ENCODE results near the gene NTHL1. TPM values are rescaled to one million over a fixed set of nuclear protein-coding genes. Genes with fewer than 3 reads are reported as not detected.

NTHL1 gene
- total and polyA plus RNA-seq, 2 donors (not counting 1 experiment from before 2014, with no cell fraction given): 8.4 to 44.4 TPM

DNA sequence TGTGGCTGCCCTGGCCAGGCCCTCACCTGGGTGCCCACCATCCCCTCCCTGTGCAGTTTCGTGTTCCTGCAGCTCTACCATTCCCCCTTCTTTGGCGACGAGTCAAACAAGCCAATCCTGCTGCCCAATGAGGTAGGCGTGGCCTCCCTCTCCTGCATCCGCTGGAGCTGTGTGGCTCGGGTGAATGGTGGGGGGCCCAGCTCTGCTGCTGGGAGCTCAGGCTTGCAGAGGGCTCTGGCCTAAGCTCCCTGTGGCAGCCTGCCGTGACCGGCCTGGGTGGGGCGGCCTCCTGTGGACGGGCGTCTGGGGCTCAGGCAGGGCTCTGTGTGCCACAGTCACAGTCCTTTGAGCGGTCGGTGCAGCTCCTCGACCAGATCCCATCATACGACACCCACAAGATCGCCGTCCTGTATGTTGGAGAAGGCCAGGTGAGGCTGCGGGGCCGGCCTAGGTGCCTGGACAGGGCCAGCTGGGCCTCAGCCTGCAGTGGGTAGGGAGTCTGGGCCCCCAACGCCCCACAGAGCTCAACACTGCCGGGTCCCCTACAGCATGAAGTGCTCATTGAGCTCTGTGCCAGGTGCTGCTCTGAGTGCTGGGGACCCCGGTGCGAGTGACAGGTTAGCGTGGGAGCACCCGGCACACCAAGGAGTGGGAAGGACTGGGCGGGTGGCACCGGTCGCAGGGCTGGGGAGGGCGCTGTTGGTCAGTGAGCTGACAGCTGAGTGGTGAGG, 37.4 kb upstream of the NTHL1 start:
- H4K20me1 ChIP-seq (ENCODE audit: control insufficient read depth, extremely low read depth, insufficient read depth, low read length): no peaks in the 10 kb centered on the region
- H2AFZ ChIP-seq (ENCODE audit: low read length): no peak overlapping the region
- no peak for DNase-seq (ENCODE audit: low read depth in 2 of 2)
- no peak overlapping the region for H3K27ac ChIP-seq (ENCODE audit: insufficient read depth, low read length)
- H3K4me2 ChIP-seq (ENCODE audit: extremely low read depth, insufficient read depth, low read length): no peak overlapping the region
- no peak overlapping the region for H3K9ac ChIP-seq (ENCODE audit: insufficient read depth, low read length)
- H3K4me1 ChIP-seq (ENCODE audit: control insufficient read depth, extremely low read depth, insufficient read depth, low read length): peaks cover 6% of the 10 kb centered on the region
- no peak overlapping the region for H3K4me3 ChIP-seq (replicated peaks in 1 of 4; ENCODE audit: control extremely low read depth in 1 of 4, insufficient read depth in 1 of 4, low read depth in 3 of 4, low read length in 4 of 4)
- TF ChIP-seq, protein P1, sequence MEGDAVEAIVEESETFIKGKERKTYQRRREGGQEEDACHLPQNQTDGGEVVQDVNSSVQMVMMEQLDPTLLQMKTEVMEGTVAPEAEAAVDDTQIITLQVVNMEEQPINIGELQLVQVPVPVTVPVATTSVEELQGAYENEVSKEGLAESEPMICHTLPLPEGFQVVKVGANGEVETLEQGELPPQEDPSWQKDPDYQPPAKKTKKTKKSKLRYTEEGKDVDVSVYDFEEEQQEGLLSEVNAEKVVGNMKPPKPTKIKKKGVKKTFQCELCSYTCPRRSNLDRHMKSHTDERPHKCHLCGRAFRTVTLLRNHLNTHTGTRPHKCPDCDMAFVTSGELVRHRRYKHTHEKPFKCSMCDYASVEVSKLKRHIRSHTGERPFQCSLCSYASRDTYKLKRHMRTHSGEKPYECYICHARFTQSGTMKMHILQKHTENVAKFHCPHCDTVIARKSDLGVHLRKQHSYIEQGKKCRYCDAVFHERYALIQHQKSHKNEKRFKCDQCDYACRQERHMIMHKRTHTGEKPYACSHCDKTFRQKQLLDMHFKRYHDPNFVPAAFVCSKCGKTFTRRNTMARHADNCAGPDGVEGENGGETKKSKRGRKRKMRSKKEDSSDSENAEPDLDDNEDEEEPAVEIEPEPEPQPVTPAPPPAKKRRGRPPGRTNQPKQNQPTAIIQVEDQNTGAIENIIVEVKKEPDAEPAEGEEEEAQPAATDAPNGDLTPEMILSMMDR (conservative IDR thresholded peaks at IDR 0.05 in 1 of 2, IDR thresholded peaks at IDR 0.05 in 1 of 2; ENCODE audit: low read depth in 1 of 2, low read length in 2 of 2): no peak
- TF ChIP-seq EZH2 (IDR thresholded peaks at IDR 0.05; ENCODE audit: low read length, missing control alignments): no peak
- peaks cover 76% of the 10 kb centered on the region for H3K36me3 ChIP-seq (ENCODE audit: control insufficient read depth, insufficient read depth, low read length)
- H3K9me3 ChIP-seq (ENCODE audit: control insufficient read depth, insufficient read depth, low read depth, low read length): no peaks in the 10 kb centered on the region
- no peaks in the 10 kb centered on the region for H3K79me2 ChIP-seq (ENCODE audit: control insufficient read depth, insufficient read depth, low read length)
- H3K27me3 ChIP-seq (ENCODE audit: control insufficient read depth, insufficient read depth, low read length): no peaks in the 10 kb centered on the region

GRCh38 chr16:2083876-2084780, 36.5 kb upstream of the NTHL1 start:
- Histone ChIP-seq H3K9me3 (ENCODE audit: control insufficient read depth, insufficient read depth, low read depth, low read length) (no peaks in the 10 kb centered on the region), H3K4me3 (replicated peaks in 1 of 4; ENCODE audit: control extremely low read depth in 1 of 4, insufficient read depth in 1 of 4, low read depth in 3 of 4, low read length in 4 of 4) (no peak overlapping the region), H3K79me2 (ENCODE audit: control insufficient read depth, insufficient read depth, low read length) (no peaks in the 10 kb centered on the region), H3K27me3 (ENCODE audit: control insufficient read depth, insufficient read depth, low read length) (no peaks in the 10 kb centered on the region), H3K9ac (ENCODE audit: insufficient read depth, low read length) (peak overlapping the region; percentile 23), H3K36me3 (ENCODE audit: control insufficient read depth, insufficient read depth, low read length) (peaks cover 73% of the 10 kb centered on the region), H4K20me1 (ENCODE audit: control insufficient read depth, extremely low read depth, insufficient read depth, low read length) (no peaks in the 10 kb centered on the region), H3K4me2 (ENCODE audit: extremely low read depth, insufficient read depth, low read length) (no peak overlapping the region), H3K4me1 (ENCODE audit: control insufficient read depth, extremely low read depth, insufficient read depth, low read length) (peaks cover 6% of the 10 kb centered on the region), H2AFZ (ENCODE audit: low read length) (no peak overlapping the region), H3K27ac (ENCODE audit: insufficient read depth, low read length) (no peak overlapping the region)
- DNase-seq (ENCODE audit: low read depth in 2 of 2): no peak
- TF ChIP-seq, protein P1 (conservative IDR thresholded peaks at IDR 0.05 in 1 of 2, IDR thresholded peaks at IDR 0.05 in 1 of 2; ENCODE audit: low read depth in 1 of 2, low read length in 2 of 2): no peak
- TF ChIP-seq EZH2 (IDR thresholded peaks at IDR 0.05; ENCODE audit: low read length, missing control alignments): no peak

DNA sequence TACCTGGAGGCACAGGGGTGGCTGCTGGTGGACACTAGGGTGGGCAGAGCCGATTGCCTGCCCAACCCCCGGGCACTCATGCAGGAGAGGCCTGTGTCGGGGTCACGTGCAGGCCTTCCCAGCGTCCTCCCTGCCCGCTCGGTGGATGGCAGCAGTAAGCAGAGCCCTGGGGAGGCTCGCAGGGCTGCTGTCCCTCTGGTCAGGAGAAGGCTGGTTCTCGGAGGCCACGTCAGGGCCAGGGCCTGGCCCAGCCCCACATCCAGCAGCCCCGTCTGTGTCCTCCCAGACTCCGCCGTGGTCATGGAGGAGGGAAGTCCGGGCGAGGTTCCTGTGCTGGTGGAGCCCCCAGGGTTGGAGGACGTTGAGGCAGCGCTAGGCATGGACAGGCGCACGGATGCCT, 35.8 kb upstream of the NTHL1 start:
- H3K9me3 ChIP-seq (ENCODE audit: control insufficient read depth, insufficient read depth, low read depth, low read length): no peaks in the 10 kb centered on the region
- H4K20me1 ChIP-seq (ENCODE audit: control insufficient read depth, extremely low read depth, insufficient read depth, low read length): no peaks in the 10 kb centered on the region
- H3K9ac ChIP-seq (ENCODE audit: insufficient read depth, low read length): no peak overlapping the region
- DNase-seq (ENCODE audit: low read depth in 2 of 2): no peak
- no peak for TF ChIP-seq EZH2 (IDR thresholded peaks at IDR 0.05; ENCODE audit: low read length, missing control alignments)
- TF ChIP-seq, protein P1 (conservative IDR thresholded peaks at IDR 0.05 in 1 of 2, IDR thresholded peaks at IDR 0.05 in 1 of 2; ENCODE audit: low read depth in 1 of 2, low read length in 2 of 2): no peak
- peaks cover 6% of the 10 kb centered on the region for H3K4me1 ChIP-seq (ENCODE audit: control insufficient read depth, extremely low read depth, insufficient read depth, low read length)
- H3K4me3 ChIP-seq (replicated peaks in 1 of 4; ENCODE audit: control extremely low read depth in 1 of 4, insufficient read depth in 1 of 4, low read depth in 3 of 4, low read length in 4 of 4): no peak overlapping the region
- H3K79me2 ChIP-seq (ENCODE audit: control insufficient read depth, insufficient read depth, low read length): no peaks in the 10 kb centered on the region
- H3K36me3 ChIP-seq (ENCODE audit: control insufficient read depth, insufficient read depth, low read length): peaks cover 70% of the 10 kb centered on the region
- H2AFZ ChIP-seq (ENCODE audit: low read length): no peak overlapping the region
- no peak overlapping the region for H3K27ac ChIP-seq (ENCODE audit: insufficient read depth, low read length)
- H3K27me3 ChIP-seq (ENCODE audit: control insufficient read depth, insufficient read depth, low read length): no peaks in the 10 kb centered on the region
- no peak overlapping the region for H3K4me2 ChIP-seq (ENCODE audit: extremely low read depth, insufficient read depth, low read length)
